ENCODE data around the gene SULT1B1.

Gene SULT1B1

GRCh38 chr4:69716654-69717053, 43.8 kb downstream of the SULT1B1 start:
- TF ChIP-seq, protein P1, sequence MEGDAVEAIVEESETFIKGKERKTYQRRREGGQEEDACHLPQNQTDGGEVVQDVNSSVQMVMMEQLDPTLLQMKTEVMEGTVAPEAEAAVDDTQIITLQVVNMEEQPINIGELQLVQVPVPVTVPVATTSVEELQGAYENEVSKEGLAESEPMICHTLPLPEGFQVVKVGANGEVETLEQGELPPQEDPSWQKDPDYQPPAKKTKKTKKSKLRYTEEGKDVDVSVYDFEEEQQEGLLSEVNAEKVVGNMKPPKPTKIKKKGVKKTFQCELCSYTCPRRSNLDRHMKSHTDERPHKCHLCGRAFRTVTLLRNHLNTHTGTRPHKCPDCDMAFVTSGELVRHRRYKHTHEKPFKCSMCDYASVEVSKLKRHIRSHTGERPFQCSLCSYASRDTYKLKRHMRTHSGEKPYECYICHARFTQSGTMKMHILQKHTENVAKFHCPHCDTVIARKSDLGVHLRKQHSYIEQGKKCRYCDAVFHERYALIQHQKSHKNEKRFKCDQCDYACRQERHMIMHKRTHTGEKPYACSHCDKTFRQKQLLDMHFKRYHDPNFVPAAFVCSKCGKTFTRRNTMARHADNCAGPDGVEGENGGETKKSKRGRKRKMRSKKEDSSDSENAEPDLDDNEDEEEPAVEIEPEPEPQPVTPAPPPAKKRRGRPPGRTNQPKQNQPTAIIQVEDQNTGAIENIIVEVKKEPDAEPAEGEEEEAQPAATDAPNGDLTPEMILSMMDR (IDR thresholded peaks at IDR 0.05; ENCODE audit: low read depth, low read length), result no peak
- no peak overlapping the region for H3K4me3 ChIP-seq (ENCODE audit: low read depth, low read length)
- DNase-seq (ENCODE audit: low read depth, low spot score), result no peak
- in situ Hi-C loops (cut with HindIII; ENCODE audit: low sequenced_read_pairs), result no loop called here

DNA sequence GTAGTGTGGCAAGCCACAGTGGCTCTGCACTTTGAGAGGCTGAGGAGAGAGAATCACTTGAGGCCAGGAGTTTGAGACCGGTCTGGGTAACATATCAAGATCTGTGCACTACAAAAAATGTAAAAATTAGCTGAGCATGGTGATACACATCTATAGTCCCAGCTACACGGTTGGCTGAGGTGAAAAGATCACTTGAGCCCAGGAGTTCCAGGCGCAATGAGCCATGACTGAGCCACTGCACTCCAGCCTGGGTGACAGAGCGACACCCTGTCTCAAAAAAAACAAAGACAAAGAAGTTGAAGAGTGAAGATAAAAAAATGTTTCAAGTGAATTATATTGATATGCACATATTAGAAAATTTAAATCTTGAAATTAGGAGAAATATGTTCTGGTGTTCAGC, 46.3 kb downstream of the SULT1B1 start:
- TF ChIP-seq, protein P1 (IDR thresholded peaks at IDR 0.05; ENCODE audit: low read depth, low read length), result no peak
- no peak overlapping the region for H3K4me3 ChIP-seq (ENCODE audit: low read depth, low read length)
- in situ Hi-C loops (cut with HindIII; ENCODE audit: low sequenced_read_pairs), result no loop called here
- no peak for DNase-seq (ENCODE audit: low read depth, low spot score)

GRCh38 chr4:69713593-69713992, 46.8 kb downstream of the SULT1B1 start:
- no peak for DNase-seq (ENCODE audit: low read depth, low spot score)
- in situ Hi-C loops (cut with HindIII; ENCODE audit: low sequenced_read_pairs), result no loop called here
- no peak overlapping the region for H3K4me3 ChIP-seq (ENCODE audit: low read depth, low read length)
- TF ChIP-seq, protein P1 (IDR thresholded peaks at IDR 0.05; ENCODE audit: low read depth, low read length), result no peak

GRCh38 chr4:69710580-69710979, 49.8 kb downstream of the SULT1B1 start:
- no peak for DNase-seq (ENCODE audit: low read depth, low spot score)
- no peak overlapping the region for H3K4me3 ChIP-seq (ENCODE audit: low read depth, low read length)
- TF ChIP-seq, protein P1 (IDR thresholded peaks at IDR 0.05; ENCODE audit: low read depth, low read length), result no peak
- in situ Hi-C loops (cut with HindIII; ENCODE audit: low sequenced_read_pairs), result no loop called here

DNA sequence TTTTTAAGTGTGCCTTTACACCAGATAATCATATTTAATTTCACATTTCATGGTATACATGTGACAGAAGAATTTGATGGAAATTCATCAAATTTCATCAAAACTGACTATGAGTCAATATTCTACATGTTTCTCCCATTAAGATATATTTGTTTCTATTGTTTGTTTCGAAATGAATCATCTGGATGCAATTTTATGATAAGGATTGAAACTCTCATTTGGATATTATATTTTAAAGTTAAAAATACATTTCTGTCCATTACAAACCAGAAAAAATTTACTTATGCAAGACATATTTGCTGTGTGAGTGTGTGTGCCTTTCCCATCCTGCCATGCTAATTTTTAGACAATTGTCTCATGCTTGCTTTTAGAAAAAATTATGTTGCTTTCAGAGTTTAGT, 52.2 kb downstream of the SULT1B1 start:
- no peak overlapping the region for H3K4me3 ChIP-seq (ENCODE audit: low read depth, low read length)
- DNase-seq (ENCODE audit: low read depth, low spot score), result no peak
- TF ChIP-seq, protein P1 (IDR thresholded peaks at IDR 0.05; ENCODE audit: low read depth, low read length), result no peak
- in situ Hi-C loops (cut with HindIII; ENCODE audit: low sequenced_read_pairs), result no loop called here

DNA sequence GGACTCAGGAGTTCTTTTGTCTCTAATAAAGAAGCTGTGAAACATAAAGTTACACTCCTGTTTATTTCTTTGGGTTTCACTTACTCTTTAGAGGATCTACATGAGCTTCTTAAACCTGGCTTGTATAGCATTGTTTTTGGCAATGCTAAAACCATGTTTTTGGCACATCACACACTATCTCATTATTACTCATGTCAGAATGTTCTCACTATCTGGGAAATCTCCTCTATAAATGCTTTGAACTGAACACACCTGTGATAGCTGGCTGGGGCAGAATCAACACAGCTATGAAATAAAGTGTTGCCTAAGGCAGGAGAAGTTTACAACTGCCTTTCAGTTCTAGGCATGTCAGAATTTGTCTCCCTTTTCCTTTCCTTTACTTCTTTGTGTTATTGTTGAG, 52.6 kb downstream of the SULT1B1 start:
- H3K4me3 ChIP-seq (ENCODE audit: low read depth, low read length), result no peak overlapping the region
- in situ Hi-C loops (cut with HindIII; ENCODE audit: low sequenced_read_pairs), result no loop called here
- TF ChIP-seq, protein P1 (IDR thresholded peaks at IDR 0.05; ENCODE audit: low read depth, low read length), result no peak
- DNase-seq (ENCODE audit: low read depth, low spot score), result no peak

GRCh38 chr4:69702201-69702600, 58.2 kb downstream of the SULT1B1 start:
- in situ Hi-C loops (cut with HindIII; ENCODE audit: low sequenced_read_pairs), result no loop called here
- H3K4me3 ChIP-seq (ENCODE audit: low read depth, low read length), result no peak overlapping the region
- TF ChIP-seq, protein P1 (IDR thresholded peaks at IDR 0.05; ENCODE audit: low read depth, low read length), result no peak
- DNase-seq (ENCODE audit: low read depth, low spot score), result no peak

Measured in astrocyte of the spinal cord (primary cell).